IgD-negative memory B cell (primary cell): ENCODE measurements around the gene GPR162. TPM values are rescaled to one million over a fixed set of nuclear protein-coding genes. Genes with fewer than 3 reads are reported as not detected.

Experiments
- H3K27ac Mint-ChIP-seq, 3 donors: one replicate each; pipeline ENCODE4 v1.8.0; 2020 to 2022; ENCODE audit warnings: mild to moderate bottlenecking in 3 of 3, mixed read lengths in 3 of 3, moderate library complexity in 1 of 3
- H3K27me3 Mint-ChIP-seq: one replicate; pipeline ENCODE4 v1.8.0; 2021; ENCODE audit warnings: mixed read lengths
- H3K36me3 Mint-ChIP-seq: one replicate; pipeline ENCODE4 v1.8.0; 2020; ENCODE audit warnings: mild to moderate bottlenecking, mixed read lengths
- H3K4me1 Mint-ChIP-seq, 3 donors: one replicate each; pipeline ENCODE4 v1.8.0; 2020 to 2022; ENCODE audit warnings: mixed read lengths in 3 of 3, mild to moderate bottlenecking in 1 of 3
- H3K4me3 Mint-ChIP-seq, 4 donors: one replicate each; pipeline ENCODE4 v1.8.0; 2020 to 2022; ENCODE audit warnings: mild to moderate bottlenecking in 4 of 4, mixed read lengths in 4 of 4, moderate library complexity in 3 of 4
- H3K9me3 Mint-ChIP-seq, 3 donors: one replicate each; pipeline ENCODE4 v1.8.0; 2020 to 2021; ENCODE audit warnings: mixed read lengths in 3 of 3, mild to moderate bottlenecking in 1 of 3
- polyA plus RNA-seq: library from polyadenylated mRNA; unstranded; fragments of 300-500 nt; fragmentation: Illumina TruSeq; gene quantifications from one replicate; pipeline ENCODE4 v1.2.3, GENCODE V29; 2021

GPR162 gene
- polyA plus RNA-seq, 1 donor from 2014 or later: not detected

GRCh38 chr12:6823182-6824084 lies 1.8 kb downstream of the GPR162 start:
- peaks cover 0 to 11% (median 11%) of the 10 kb centered on the region in 3 donors for H3K4me1 Mint-ChIP-seq
- H3K27me3 Mint-ChIP-seq: peaks cover 60% of the 10 kb centered on the region
- H3K4me3 Mint-ChIP-seq: no peak overlapping the region
- H3K36me3 Mint-ChIP-seq: peaks cover 4% of the 10 kb centered on the region
- no peak overlapping the region for H3K27ac Mint-ChIP-seq
- H3K9me3 Mint-ChIP-seq: no peaks in the 10 kb centered on the region

DNA sequence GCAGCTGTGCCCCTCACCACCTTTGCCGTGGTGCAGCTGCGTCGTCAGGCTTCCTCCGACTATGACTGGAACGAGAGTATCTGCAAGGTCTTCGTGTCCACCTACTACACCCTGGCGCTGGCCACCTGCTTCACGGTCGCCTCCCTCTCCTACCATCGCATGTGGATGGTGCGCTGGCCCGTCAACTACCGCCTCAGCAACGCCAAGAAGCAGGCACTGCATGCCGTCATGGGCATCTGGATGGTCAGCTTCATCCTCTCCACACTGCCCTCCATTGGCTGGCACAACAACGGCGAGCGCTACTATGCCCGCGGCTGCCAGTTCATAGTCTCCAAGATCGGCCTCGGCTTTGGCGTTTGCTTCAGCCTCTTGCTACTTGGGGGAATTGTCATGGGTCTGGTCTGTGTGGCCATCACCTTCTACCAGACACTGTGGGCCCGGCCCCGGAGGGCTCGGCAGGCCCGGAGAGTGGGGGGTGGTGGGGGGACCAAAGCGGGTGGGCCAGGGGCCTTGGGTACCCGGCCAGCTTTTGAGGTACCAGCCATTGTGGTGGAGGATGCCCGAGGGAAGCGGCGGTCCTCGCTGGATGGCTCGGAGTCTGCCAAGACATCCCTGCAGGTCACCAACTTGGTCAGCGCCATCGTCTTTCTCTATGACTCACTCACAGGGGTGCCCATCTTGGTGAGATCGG lies 2.6 kb downstream of the GPR162 start:
- Mint-ChIP-seq H3K36me3 (peaks cover 4% of the 10 kb centered on the region), H3K9me3 (no peaks in the 10 kb centered on the region), H3K4me1 (peaks cover 0 to 15% (median 11%) of the 10 kb centered on the region in 3 donors), H3K4me3 (no peak overlapping the region), H3K27me3 (peaks cover 65% of the 10 kb centered on the region), H3K27ac (no peak overlapping the region)

GRCh38 chr12:6824901-6825381 lies 3.3 kb downstream of the GPR162 start:
- Mint-ChIP-seq H3K27ac (no peak overlapping the region), H3K36me3 (peaks cover 4% of the 10 kb centered on the region), H3K4me3 (no peak overlapping the region), H3K4me1 (peaks cover 0 to 16% (median 11%) of the 10 kb centered on the region in 3 donors), H3K9me3 (no peaks in the 10 kb centered on the region), H3K27me3 (peaks cover 68% of the 10 kb centered on the region)

DNA sequence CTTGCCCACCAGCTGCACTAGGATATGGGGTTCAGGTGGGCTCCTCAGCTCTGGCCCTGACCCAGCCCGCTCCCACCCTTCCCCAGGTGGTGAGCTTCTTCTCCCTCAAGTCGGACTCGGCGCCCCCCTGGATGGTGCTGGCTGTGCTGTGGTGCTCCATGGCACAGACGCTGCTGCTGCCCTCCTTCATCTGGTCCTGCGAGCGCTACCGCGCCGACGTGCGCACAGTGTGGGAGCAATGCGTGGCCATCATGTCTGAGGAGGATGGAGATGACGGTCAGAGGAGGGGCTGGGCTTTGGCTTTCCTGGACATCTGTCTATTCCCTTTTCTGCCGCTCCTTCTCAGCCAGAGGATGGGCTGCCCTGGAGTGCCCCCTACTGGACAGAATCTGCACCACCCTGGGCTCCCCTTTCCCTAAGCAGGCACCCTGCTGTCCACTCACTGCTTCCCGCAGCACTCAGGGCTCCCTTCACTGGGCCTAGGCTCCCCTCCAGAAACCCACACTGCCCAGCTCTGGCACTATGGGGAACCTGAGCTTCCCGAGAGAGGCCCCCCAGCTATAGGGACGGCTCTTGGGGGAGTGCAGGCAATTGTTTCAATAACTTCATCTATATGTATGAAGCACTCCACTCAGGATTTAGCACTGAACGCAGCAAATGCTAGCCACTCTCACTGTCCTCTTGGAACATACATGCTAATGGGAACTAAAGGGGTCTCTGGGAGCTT lies 3.9 kb downstream of the GPR162 start:
- peaks cover 0 to 16% (median 11%) of the 10 kb centered on the region in 3 donors for H3K4me1 Mint-ChIP-seq

GRCh38 chr12:6826125-6826733 lies 4.6 kb downstream of the GPR162 start:
- peaks cover 3% of the 10 kb centered on the region for H3K36me3 Mint-ChIP-seq
- H3K9me3 Mint-ChIP-seq: no peaks in the 10 kb centered on the region
- H3K27ac Mint-ChIP-seq: peak overlapping the region in 1 of 3 donors; percentile 1
- H3K4me1 Mint-ChIP-seq: peaks cover 0 to 13% (median 7%) of the 10 kb centered on the region in 3 donors
- H3K4me3 Mint-ChIP-seq: peak overlapping the region in 1 of 4 donors; percentile 43
- H3K27me3 Mint-ChIP-seq: peaks cover 73% of the 10 kb centered on the region

More for the DNA sequence above, 3.9 kb downstream of the GPR162 start:
- Mint-ChIP-seq H3K36me3 (peaks cover 5% of the 10 kb centered on the region), H3K27ac (peak overlapping the region in 1 of 3 donors; percentile 1), H3K4me3 (peak overlapping the region in 1 of 4 donors; percentile 43), H3K9me3 (no peaks in the 10 kb centered on the region), H3K27me3 (peaks cover 73% of the 10 kb centered on the region)

DNA sequence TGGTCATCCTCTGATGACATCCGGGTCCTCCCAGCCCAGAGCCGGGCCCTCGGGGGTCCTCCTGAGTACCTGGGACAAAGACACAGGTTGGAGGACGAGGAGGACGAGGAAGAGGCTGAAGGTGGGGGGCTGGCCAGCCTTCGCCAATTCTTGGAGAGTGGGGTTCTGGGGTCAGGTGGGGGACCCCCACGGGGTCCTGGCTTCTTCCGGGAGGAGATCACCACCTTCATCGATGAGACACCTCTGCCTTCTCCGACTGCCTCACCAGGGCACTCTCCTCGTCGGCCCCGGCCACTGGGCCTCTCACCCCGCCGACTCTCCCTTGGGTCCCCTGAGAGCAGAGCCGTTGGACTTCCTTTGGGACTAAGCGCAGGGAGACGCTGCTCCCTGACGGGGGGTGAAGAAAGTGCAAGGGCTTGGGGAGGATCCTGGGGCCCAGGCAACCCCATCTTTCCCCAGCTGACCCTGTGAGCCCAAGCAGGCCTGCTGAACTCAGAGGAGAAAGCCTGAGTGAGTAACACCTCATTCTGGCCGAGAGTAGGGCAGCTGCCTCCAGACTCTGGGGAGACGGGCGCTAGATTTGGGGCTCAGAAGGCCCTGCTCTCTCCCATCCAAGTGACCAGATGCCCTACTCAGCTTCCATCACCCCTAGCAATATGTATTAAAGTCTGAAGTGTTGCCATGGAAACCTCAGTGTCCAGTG lies 5.3 kb downstream of the GPR162 start:
- Mint-ChIP-seq H3K36me3 (peaks cover 3% of the 10 kb centered on the region), H3K4me1 (peaks cover 0 to 12% (median 6%) of the 10 kb centered on the region in 3 donors), H3K4me3 (peak overlapping the region in 3 of 4 donors; percentile 43 to 88 (median 54)), H3K27me3 (peaks cover 70% of the 10 kb centered on the region), H3K9me3 (no peaks in the 10 kb centered on the region), H3K27ac (peak overlapping the region in 1 of 3 donors; percentile 68)

GRCh38 chr12:6827437-6827911 lies 5.9 kb downstream of the GPR162 start:
- H3K27ac Mint-ChIP-seq: peak overlapping the region in 1 of 3 donors; percentile 68

DNA sequence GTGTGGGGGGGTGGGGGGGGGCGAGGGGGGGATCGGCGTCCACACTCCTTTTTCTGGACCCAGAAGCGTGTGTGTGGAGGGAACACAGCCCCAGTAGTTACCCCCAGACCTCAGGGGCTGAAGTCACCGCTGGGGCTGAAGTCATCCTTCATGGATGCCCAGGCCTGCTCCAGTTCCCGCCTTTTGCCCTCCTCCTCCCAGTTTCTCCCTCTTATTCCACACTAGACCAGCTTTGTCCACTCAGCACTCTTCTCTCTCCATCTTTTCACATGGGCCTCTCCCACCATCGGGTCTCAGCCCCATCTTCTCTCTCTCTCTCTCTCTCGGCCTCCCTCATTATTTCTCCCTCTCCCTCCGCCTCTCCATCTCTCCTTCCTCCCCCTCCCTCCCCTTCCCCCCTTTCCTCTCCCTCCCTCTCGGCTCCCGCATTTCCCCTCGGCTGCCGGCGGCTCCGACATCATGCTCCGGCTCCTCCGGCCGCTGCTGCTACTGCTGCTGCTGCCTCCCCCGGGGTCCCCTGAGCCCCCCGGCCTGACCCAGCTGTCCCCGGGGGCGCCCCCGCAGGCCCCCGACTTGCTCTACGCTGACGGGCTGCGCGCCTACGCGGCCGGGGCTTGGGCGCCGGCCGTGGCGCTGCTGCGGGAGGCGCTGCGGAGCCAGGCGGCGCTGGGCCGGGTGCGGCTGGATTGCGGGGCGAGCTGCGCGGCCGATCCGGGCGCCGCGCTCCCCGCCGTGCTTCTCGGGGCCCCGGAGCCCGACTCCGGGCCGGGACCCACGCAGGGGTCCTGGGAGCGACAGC lies 6.6 kb downstream of the GPR162 start, which contains the start of gene P3H3:
P3H3 (plus strand) TSS at position 426 of the 799 bp plus-strand sequence; CDS start at position 460, 34 bp downstream.
- Mint-ChIP-seq H3K4me3 (peak within 1 kb of the TSS; percentile 61 to 92 (median 86)), H3K4me1 (peaks cover 0 to 12% (median 6%) of the 10 kb centered on the region in 3 donors), H3K27ac (peak within 1 kb of the TSS in 1 of 3 donors; percentile 68), H3K36me3 (peaks cover 3% of the 10 kb centered on the region), H3K9me3 (no peaks in the 10 kb centered on the region), H3K27me3 (peaks cover 65% of the 10 kb centered on the region)

More at GRCh38 chr12:6827437-6827911, 5.9 kb downstream of the GPR162 start:
- H3K36me3 Mint-ChIP-seq: peaks cover 3% of the 10 kb centered on the region
- H3K4me1 Mint-ChIP-seq: peaks cover 0 to 12% (median 6%) of the 10 kb centered on the region in 3 donors
- no peaks in the 10 kb centered on the region for H3K9me3 Mint-ChIP-seq
- H3K27me3 Mint-ChIP-seq: peaks cover 66% of the 10 kb centered on the region
- peak overlapping the region in 2 of 4 donors; percentile 54 to 88 for H3K4me3 Mint-ChIP-seq

DNA sequence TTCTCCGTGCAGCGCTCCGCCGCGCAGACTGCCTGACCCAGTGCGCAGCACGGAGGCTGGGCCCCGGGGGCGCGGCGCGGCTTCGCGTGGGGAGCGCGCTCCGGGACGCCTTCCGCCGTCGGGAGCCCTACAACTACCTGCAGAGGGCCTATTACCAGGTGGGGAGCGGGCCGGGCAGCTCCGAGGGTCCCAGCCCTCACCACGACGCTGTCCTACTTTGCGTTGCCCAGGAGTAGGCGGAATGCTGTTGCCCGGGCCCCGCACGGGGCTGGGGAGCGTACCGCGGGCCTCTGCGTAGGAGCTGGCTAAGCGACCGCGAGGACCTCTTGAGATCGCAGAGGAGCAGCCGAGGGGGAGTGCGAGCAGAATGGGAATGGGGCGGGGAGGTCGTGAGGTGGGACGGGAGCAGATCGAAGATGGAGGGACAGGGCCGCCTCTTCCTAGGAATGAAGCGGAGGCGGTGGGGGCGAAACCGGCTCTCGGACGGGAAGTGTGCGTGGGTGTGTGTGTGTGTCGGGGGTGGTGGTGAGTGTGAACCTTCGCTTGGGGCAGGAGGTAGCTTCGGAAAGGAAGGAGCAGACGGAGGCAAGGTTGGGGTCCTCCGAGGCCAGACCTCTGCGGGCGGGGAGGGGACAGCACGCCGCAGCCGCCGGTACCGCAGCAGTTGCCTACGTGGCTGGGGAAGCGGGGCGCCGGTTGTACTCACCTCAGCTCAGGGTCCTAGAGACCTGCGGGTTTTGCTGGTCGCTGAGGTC lies 7.3 kb downstream of the GPR162 start:
- no peak overlapping the region for H3K27ac Mint-ChIP-seq
- peaks cover 0 to 12% (median 6%) of the 10 kb centered on the region in 3 donors for H3K4me1 Mint-ChIP-seq
- H3K4me3 Mint-ChIP-seq: peak overlapping the region; percentile 60 to 92 (median 85)
- peaks cover 3% of the 10 kb centered on the region for H3K36me3 Mint-ChIP-seq
- H3K9me3 Mint-ChIP-seq: no peaks in the 10 kb centered on the region
- peaks cover 57% of the 10 kb centered on the region for H3K27me3 Mint-ChIP-seq

DNA sequence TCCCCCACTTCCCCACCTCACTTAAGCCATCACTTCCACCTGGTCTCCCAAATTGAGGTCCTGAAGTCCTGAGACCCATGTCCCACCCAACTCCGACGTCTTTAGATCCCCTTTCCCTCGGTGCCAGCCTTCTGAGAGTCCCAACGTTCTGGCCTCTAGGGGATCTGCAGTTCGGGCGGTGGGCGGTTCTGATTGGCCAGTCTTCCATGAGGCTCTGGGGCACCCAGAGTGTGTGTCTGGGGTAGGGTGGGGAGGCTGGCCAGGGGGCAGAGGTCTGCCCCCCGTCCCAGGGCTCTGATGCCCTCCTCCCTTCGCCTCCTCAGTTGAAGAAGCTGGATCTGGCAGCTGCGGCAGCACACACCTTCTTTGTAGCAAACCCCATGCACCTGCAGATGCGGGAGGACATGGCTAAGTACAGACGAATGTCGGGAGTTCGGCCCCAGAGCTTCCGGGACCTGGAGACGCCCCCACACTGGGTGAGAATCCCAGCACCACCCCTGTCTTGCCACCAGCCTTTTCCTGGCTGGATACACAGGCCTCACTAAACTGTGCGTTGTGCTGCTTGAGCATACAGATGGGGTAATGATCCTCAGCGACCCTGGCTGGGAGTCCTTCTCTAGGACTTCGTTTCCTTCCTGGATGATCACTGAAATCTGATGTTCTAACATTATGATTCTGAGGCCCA lies 8.1 kb downstream of the GPR162 start:
- peak overlapping the region in 1 of 3 donors; percentile 53 for H3K27ac Mint-ChIP-seq
- H3K4me3 Mint-ChIP-seq: peak overlapping the region; percentile 60 to 92 (median 85)
- H3K4me1 Mint-ChIP-seq: peaks cover 0 to 11% (median 6%) of the 10 kb centered on the region in 3 donors
- no peaks in the 10 kb centered on the region for H3K9me3 Mint-ChIP-seq
- peaks cover 53% of the 10 kb centered on the region for H3K27me3 Mint-ChIP-seq
- peaks cover 3% of the 10 kb centered on the region for H3K36me3 Mint-ChIP-seq

DNA sequence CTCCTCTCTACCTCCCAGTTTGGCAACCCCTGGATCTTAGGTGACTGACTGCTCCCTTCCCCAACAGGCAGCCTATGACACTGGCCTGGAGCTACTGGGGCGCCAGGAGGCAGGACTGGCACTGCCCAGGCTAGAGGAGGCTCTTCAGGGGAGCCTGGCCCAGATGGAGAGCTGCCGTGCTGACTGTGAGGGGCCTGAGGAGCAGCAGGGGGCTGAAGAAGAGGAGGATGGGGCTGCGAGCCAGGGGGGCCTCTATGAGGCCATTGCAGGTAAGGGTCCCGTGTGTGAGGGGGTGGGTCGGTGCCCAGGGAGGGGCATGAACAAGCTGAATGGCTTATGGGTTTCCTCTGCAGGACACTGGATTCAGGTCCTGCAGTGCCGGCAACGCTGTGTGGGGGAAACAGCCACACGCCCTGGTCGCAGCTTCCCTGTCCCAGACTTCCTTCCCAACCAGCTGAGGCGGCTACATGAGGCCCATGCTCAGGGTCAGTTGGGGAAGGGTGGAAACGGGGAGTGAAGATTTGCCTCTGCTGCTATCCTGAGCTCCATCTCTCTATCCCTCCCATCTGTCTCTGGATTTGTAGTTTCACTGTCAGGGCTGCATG lies 8.8 kb downstream of the GPR162 start:
- peaks cover 48% of the 10 kb centered on the region for H3K27me3 Mint-ChIP-seq
- H3K4me3 Mint-ChIP-seq: peak overlapping the region in 3 of 4 donors; percentile 30 to 84 (median 57)
- peak overlapping the region in 2 of 3 donors; percentile 36 to 53 for H3K27ac Mint-ChIP-seq
- H3K36me3 Mint-ChIP-seq: peaks cover 3% of the 10 kb centered on the region
- H3K4me1 Mint-ChIP-seq: peaks cover 0 to 11% (median 6%) of the 10 kb centered on the region in 3 donors
- H3K9me3 Mint-ChIP-seq: no peaks in the 10 kb centered on the region
